Measurements from ENCODE around the gene SASH1.
"Not testable (repeated sequence)": the region's sequence is repeated elsewhere in the genome, so short reads cannot be mapped to it uniquely, and the experiment has no call there.

SASH1 gene

GRCh38 chr6:148329596-148330381 is 12.8 kb upstream of the SASH1 start:
- ATAC-seq (no peak), DNase-seq (no peak)

- ATAC-seq, result no peak
- DNase-seq, result no peak
Measured at GRCh38 chr6:148332088-148332487, 10.6 kb upstream of the SASH1 start.

- DNase-seq, result no peak
- no peak for ATAC-seq
Measured at GRCh38 chr6:148336901-148337300, 5.7 kb upstream of the SASH1 start.

- no peak for ATAC-seq
- DNase-seq, result no peak
Measured at GRCh38 chr6:148339766-148340165, 2.9 kb upstream of the SASH1 start.

GRCh38 chr6:148340586-148341297 is 1.9 kb upstream of the SASH1 start:
- DNase-seq, result no peak
- ATAC-seq, result no peak

GRCh38 chr6:148342100-148342349 is 613 bp upstream of the SASH1 start:
- ATAC-seq (no peak), DNase-seq (no peak)

GRCh38 chr6:148343047-148343782 is 577 bp downstream of the SASH1 start:
- DNase-seq (no peak), ATAC-seq (no peak)

- ATAC-seq (no peak), DNase-seq (no peak)
Measured at GRCh38 chr6:148345176-148345575, 2.5 kb downstream of the SASH1 start.

- DNase-seq (no peak), ATAC-seq (no peak)
Measured at GRCh38 chr6:148345578-148345977, 2.9 kb downstream of the SASH1 start.

GRCh38 chr6:148346681-148347440 is 4.2 kb downstream of the SASH1 start:
- ATAC-seq, result no peak
- DNase-seq, result no peak

- no peak for DNase-seq
- no peak for ATAC-seq
Measured at GRCh38 chr6:148347441-148348054, 4.9 kb downstream of the SASH1 start.

GRCh38 chr6:148348335-148348734 is 5.7 kb downstream of the SASH1 start:
- ATAC-seq (no peak), DNase-seq (no peak)

GRCh38 chr6:148348778-148349177 is 6.1 kb downstream of the SASH1 start:
- ATAC-seq, result no peak
- no peak for DNase-seq

GRCh38 chr6:148349466-148349865 is 6.8 kb downstream of the SASH1 start:
- DNase-seq, result no peak
- no peak for ATAC-seq

- no peak for DNase-seq
- no peak for ATAC-seq
Measured at GRCh38 chr6:148351309-148351708, 8.7 kb downstream of the SASH1 start.

GRCh38 chr6:148352421-148352820 is 9.8 kb downstream of the SASH1 start:
- not testable (repeated sequence) for ATAC-seq, DNase-seq

GRCh38 chr6:148358196-148358785 is 15.7 kb downstream of the SASH1 start:
- ATAC-seq, result no peak
- DNase-seq, result no peak

- no peak for DNase-seq
- ATAC-seq, result no peak
Measured at GRCh38 chr6:148359228-148359627, 16.6 kb downstream of the SASH1 start.

- no peak for DNase-seq
Measured at GRCh38 chr6:148364056-148364824, 21.6 kb downstream of the SASH1 start.

GRCh38 chr6:148365041-148365440 is 22.4 kb downstream of the SASH1 start:
- DNase-seq (no peak), ATAC-seq (no peak)

More at GRCh38 chr6:148364056-148364824, 21.6 kb downstream of the SASH1 start:
- no peak for ATAC-seq

Data from stimulated activated naive CD8-positive, alpha-beta T cell treated with anti-CD3 and anti-CD28 coated beads, Interleukin-15, Interleukin-2, amounts not matched to agents 100 U/mL and 50 U/mL, for 24 hours (primary cell).